GM12801 (cell line): ENCODE results near the gene STXBP3.

ENCODE experiments used
- TF ChIP-seq, protein P1 (sequence below): IDR thresholded peaks from one replicate; pipeline ENCODE4 v1.5.1; 2011; ENCODE audit warnings: control low read depth; ENCODE audit not compliant: insufficient read length; ENCODE audit errors: extremely low read depth

STXBP3 gene

DNA sequence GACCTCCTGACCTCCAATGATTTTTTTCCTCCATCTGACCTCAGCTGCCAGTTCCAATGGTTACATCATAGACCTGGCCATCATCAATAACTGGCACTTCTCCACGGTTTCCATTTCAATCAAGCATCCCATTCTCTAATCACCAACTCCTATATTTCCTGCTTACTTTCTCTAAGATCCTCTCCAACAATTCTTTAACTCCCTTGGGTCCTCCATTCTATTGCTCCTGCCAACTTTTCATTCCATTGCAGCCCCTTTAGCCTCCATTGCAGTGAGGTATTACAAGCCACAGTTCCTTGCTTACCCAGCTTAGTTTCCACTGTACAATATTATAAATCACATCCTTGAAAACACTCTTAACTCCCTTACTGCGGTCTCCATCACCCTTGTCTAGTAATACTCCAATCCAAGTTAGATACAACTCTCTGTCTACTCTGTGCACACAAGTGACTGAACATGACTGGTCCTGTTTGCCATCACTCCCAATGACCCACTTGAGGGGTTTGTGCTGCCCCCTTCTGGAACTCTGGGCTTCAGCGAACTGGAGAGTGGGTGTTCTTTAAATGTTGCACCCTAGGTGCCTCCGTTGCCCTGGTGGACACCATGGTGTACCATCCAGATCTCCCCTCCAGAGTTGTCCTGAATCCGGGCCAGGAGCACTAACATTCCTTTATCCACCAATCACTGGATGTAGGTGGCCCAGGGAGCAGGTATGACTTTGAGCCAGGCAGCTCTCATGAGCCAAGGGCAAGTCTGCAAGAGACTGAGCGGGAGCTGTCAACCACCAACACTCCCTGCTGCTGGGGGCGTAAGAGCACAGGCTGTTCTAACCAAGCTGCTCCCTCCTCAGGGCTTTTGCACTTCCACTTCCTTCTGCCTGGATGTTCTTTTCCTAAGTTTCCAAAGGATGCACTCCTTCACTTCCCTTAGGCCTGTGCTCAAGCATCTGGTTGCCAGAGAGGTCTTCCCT lies 37.5 kb upstream of the STXBP3 start:
- TF ChIP-seq, protein P1, sequence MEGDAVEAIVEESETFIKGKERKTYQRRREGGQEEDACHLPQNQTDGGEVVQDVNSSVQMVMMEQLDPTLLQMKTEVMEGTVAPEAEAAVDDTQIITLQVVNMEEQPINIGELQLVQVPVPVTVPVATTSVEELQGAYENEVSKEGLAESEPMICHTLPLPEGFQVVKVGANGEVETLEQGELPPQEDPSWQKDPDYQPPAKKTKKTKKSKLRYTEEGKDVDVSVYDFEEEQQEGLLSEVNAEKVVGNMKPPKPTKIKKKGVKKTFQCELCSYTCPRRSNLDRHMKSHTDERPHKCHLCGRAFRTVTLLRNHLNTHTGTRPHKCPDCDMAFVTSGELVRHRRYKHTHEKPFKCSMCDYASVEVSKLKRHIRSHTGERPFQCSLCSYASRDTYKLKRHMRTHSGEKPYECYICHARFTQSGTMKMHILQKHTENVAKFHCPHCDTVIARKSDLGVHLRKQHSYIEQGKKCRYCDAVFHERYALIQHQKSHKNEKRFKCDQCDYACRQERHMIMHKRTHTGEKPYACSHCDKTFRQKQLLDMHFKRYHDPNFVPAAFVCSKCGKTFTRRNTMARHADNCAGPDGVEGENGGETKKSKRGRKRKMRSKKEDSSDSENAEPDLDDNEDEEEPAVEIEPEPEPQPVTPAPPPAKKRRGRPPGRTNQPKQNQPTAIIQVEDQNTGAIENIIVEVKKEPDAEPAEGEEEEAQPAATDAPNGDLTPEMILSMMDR: no peak

DNA sequence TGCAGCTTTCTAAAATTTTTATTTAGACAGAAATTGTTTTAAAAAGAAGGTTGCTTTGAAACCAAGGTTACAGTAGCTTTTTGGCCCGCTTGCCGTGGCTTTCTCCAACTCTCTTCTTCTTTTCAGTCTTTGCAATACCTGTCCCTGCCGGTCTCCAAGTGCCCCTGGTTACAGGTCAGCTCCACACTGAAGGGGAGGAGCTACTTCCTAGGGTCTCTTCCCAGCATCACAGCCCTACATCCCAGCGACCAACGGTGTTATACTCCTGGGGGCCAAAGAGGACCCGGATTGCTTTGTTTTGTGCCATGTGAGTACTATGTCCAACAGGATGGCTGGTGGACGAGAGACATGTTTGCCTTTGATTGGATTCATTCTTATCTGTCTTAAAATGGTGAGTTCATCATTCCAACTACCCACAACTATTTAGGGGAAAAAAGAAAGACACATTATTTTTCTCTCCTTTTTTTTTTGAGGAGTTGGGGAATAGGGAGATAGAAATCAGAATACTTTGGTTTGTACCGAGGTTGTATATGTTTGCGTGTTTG lies 33.8 kb upstream of the STXBP3 start, which contains the start of gene FNDC7:
Gene FNDC7 (plus strand): TSS at position 303 of the 545 bp plus-strand sequence. CDS start 26 bp downstream, at position 329.
- TF ChIP-seq, protein P1: no peak

DNA sequence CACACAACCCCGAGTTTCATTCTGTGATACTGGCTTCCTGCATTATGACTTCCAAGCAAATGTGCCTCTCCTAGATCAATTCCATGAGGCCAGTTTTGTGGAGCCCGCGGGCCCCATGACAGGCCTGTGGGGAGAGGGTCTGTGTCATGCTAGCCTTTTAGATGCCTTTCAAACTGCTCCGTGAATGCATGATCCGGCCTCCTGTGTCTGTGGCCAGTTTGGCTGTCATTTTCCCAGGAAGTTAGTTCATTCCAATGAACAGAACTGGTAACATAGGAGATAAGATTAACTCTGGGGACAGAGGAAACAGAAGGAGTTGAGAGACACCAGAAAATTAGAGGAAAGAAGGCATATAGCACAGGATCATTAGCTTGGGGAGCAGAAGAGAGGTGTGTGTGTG lies 30.5 kb upstream of the STXBP3 start:
- TF ChIP-seq, protein P1: no peak

DNA sequence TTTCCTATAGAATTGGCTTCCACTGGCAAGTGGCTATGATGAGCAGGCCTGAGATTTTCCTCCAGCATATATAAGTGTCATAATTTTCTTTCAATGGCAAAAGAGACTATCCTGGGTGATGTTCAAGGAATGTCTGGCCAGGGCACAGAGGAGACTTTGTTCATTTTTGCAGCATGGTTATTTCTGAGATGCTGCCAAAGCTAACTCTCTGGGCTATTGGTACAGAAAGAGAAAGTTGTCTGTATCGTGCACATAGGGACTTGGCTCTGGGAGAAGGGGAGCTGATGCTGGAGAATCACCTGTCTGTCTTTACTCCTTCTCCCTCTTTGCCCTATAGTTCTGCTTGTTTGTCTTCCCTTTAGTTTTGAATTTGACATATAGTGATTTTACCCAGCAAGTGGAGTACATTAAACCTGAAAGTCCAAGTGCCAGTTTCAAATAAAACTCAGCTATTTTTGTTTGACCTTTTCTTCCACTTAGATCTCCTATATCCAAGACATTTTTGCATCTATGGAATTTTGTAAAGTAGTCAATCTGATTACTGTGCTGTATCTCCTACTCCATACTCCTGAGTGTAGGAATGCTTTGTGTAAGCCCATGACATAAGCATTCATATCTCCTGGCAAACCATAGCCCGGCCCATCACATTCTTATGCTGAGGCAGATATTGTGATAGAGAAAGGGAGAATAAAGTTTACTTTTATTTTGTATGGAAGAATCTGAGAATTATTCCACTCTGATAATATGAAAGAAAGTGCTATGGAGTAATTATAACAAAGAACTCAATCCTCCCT lies 29.8 kb upstream of the STXBP3 start:
- TF ChIP-seq, protein P1: no peak

DNA sequence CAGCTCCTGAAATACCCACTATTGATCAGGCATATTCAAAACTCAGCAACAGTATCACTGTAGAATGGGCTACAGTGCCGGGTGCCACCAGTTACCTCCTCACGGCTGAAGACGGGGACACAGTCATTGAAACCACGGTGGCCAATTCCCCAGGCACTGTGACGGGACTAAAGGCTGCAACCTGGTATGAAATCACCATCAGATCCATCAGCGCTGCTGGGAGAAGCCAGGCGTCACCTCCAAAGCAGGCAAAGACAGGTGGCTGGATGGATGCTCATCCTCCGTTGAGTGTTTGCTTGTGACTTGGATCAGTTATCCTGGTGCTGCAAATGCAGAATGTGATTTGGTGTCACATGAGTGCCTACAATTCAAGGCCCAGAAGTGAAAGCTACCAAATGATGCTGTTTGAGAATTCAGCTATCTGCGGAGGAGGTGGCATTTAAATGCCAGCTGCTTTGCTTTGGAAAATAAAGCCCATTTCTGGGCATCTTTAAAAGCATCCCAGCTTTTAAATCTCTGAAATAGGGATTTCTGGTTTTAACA lies 28.6 kb upstream of the STXBP3 start:
- TF ChIP-seq, protein P1: no peak

DNA sequence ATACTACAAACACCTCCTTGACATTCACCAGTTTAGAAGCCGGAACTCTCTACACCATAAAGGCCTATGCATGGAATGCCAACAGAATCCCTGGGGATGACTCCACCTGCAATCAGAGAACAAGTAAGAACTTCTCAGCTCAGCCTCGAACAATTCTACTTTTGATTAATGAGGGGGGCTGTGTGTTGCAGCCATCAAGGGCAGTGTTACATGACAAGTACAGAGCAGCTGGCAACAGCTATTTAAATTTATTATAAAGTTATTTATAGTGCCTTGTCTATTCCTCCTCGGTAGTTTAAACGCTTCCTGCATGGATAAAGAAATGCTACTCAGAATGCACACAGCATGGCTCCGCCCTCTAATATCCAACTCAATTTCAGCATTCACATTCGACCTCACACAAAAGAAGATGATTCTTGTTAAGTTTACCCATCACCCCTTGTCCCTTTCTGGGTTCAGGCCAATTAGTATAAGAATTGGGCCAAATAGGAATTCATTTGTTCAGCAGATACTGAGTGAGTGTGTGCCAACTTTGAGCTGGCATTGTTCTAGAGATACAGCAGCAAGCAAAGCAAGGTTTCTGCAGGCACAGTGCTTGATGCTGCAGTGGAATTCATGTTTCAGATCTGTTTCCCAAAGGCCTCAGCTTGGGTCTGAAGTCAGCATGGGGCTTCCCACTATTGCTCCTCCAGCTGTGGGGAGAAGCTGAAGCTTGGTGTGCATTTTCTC lies 27.4 kb upstream of the STXBP3 start:
- TF ChIP-seq, protein P1: no peak
